Activated T-cell treated with anti-CD3 and anti-CD28 coated beads for 24 hours (primary cell): ENCODE results near the gene C8G.

ENCODE experiments used
- DNase-seq: peaks from one replicate; pipeline ENCODE4 v3.0.0-alpha.2; 2020; ENCODE audit warnings: low read depth

The C8G gene

DNA sequence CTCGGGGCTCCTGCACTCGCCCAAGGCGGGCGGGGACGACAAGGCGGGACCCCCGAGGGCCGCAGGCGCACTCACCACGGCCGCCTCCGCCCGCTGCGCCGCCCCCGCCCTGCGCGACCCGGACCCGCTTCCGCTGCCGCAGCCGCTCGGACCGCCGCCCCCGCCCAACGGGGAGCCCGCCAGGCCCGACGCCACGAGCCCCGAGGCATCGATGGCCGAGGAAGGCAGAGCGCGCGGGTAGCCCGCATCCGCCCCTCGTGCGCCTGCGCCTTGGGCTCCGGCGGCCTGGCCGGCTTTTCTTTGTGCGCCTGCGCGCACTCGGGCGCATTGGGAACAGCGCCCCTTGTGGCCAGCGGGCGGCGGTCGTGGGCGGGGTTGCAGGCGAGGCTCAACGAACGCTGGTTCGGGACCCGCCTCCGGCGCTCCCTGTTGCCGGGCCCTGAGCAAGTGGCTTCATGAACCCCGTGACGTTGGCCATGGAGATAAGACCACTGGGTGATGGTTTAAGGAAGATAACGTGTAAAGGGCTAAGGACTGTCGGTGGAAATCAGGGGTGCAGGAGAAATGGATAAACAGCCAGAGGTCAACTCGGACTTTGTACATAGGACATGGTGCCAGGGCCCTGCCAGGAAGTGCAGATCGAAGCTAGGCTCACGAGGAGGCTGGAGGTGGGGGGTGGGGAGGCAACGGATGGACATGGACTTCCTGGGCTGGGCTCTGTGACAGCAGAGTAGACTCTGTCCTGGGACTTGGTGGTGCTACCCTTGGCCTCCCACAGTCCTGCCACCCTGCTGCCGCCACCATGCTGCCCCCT, at the start of gene C8G, which contains the start of gene FBXW5:
Gene C8G, plus strand, starts transcription at position 725 of the 814 bp plus-strand sequence. Its CDS starts 78 bp downstream, at position 803.
Gene FBXW5, minus strand, starts transcription at position 220 of the 814 bp plus-strand sequence. CDS start 655 bp downstream, outside the sequence.
- DNase-seq = peak; percentile 93

- no peak for DNase-seq
These were observed 49.0 kb upstream of the C8G start for GRCh38 chr9:136896027-136896426.

GRCh38 chr9:136898483-136899100, 46.5 kb upstream of the C8G start:
- DNase-seq = no peak

GRCh38 chr9:136899196-136899595, 45.8 kb upstream of the C8G start:
- DNase-seq = no peak

DNA sequence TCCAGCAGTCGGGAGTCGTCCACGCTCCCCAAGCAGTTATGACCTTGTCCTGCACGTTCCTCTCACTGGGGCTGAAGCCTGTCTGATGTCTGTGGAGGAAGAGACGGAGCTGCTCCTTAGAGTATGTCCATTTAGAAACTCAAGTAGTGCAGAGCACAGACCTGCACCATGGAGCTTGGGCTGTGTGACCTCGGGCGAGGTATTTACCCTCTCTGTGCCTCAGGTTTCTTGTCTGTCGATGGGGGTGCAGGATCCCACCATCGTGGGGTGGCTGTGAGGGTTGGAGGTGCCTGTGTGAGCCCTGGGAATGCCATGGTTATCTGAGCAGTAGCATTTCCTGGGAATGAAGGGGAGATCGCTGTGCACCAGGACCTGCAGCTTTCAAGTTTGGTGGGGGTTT, 44.5 kb upstream of the C8G start:
- DNase-seq = no peak

DNA sequence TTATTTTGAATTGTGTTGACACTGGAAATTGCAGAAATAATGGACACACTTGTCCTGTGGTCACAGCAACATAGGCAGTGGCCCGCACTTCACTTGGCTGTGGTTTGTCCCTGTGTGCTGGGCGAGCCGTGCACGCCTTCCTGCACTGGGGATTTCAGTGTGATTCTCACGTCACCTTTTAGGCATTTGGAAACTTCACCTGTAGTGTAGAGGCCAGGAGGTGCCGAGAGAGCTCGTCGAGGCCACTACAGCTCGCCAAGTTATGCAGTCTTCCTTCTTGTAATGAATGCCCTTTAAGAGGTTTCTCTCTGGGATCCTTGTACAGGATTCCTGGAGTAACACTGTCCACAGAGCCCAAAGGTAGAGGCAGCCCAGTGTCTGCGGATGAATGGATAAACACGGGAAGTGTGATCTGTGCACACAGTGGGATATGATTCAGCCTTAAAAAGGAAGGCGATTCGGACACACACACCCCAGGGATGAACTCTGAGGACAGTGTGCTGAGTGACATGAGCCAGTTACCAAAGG, 44.0 kb upstream of the C8G start:
- no peak for DNase-seq

GRCh38 chr9:136901516-136902258, 43.4 kb upstream of the C8G start:
- peak; percentile 72 for DNase-seq

DNA sequence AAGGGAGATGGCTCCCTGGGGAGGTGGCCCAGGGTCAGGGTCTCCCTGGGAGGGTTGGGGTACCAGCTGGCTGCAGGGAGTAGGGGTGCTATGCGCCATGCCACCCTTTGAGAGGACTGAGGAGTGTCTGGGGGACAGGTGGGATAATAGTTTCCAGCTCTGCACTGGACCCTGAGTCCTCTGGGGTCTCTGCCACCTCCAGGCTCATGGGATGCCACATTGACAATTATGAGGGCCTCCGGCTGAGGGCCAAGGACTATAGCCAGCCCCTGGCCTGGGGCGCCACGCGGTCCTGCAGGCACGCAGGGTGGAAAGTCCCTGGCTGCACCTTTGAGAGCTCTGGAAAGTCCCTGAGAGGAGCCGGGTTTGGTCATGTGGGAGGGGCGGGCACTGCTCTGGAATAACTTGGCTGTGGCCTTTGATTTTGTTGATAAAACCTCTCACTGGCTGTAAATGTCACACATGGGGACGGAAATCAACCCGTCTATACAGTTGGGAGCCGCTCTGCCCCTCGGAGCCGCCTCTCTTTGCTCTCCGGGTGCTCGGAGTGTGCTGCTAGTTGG, 42.7 kb upstream of the C8G start:
- peak; percentile 84 for DNase-seq

GRCh38 chr9:136903041-136903554, 41.9 kb upstream of the C8G start:
- DNase-seq = no peak

GRCh38 chr9:136906266-136906665, 38.8 kb upstream of the C8G start:
- DNase-seq = no peak

DNA sequence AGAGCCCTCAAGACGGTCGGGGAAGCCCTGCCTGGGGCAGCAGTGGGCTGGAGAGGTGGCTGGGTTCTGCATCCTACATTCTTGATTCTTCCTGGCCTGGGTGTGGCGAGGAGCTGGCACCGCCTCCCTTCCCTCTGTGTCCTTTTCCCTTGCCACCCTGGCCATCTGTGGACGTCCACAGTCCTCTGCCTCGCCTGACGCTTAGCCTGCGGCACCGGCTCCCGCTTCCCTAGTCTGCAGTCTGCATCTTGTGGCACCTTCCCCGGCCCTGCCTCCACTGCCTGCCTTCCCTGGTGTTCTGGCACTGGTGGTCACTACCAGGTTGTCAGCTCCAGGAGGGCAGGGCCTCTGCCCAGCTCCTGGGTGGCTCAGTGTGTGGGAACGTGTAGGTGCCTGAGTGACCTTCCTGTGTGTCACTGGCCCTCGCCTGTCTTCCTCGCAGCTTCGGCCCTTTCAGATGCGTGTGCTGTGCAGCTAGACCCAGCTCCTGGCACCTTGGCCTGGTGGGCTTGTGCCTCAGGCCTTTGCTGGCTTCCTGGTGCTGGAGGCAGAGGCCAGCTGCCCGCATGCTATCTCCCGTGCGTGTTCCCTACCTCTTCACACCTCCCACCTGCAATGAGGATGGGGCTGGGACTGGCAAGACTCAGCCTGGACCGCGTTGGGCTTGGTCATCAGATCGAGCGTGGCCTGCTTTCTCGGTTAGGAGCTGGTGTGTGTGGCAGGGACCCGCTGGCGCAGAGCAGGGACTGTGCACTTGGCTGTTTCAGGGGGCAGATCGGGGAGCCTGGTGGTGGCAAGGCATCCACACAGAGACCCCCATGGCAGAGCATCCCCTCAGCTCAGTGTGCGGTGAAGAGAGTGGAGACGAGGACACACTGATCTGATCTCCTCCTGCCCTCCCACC, 37.8 kb upstream of the C8G start:
- no peak for DNase-seq

DNA sequence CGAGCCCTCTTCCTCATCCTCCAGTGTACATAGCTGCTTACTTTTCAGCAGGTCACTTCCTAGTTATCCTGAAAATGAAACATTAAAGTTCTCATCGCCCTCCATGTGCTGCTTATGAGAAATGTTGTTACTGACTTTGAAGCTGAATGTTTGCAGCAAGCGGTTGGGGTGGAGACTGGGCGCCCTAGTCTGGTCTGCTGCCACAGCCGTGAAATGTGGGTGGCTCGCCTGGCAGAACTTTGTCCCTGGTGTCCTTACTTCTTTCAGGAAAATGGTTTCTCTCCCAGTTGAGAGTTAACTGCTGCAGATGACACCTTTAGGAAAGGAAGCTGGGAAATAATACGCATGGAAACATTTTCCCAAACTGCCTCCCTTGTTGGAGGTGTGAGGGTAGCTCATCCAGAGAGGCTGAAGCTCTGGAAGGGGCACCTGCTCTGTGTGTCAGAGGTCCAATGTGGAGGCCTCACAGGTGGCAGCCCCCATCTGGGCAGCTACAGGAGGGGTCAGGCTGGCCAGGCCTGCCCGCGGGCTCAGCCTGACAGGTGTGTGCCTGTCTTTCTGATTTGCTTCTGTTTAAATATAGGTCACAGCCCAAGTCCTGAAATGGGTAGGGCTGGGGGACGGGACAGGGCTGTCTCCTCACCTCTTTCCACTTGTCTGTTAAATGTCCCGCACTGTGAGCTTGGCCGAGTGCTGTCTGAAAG, 34.7 kb upstream of the C8G start:
- no peak for DNase-seq

- no peak for DNase-seq
These were observed 34.2 kb upstream of the C8G start for GRCh38 chr9:136910901-136911245.

DNA sequence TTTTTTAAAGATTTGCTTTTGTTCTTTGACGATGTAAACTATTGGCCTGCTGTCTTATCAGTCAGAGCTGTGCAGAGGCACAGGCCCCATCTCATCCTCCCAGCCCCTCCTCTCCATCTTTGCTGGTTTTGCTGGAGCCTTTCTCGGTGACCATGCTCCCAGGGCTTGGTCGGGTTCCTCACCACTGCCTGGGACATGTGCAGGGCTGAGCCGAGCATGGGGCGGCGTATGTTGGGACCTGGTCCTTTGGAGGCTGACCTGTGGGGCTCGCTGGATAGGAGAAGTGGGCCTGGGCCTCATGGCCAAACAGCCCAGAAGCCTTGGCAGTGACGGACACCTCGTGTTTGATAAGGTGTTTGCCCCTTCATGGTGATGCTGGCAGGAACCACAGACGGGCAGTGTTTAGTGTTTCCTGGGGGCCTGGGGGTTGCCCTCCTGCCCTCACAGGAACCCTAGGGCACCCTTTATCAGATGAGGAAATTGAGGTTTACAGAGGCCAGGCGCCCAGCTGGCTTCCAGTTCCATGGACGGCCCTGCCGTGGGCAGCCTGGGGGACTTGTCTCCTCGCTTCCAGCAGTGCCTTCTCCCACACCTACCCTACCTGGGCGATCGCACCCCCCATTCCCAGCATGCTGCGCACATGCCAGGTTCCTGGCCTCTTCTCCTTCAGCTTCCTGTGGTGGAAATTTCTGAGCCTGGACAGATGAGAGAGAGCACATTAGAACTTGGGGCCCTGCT, 31.2 kb upstream of the C8G start:
- no peak for DNase-seq

DNA sequence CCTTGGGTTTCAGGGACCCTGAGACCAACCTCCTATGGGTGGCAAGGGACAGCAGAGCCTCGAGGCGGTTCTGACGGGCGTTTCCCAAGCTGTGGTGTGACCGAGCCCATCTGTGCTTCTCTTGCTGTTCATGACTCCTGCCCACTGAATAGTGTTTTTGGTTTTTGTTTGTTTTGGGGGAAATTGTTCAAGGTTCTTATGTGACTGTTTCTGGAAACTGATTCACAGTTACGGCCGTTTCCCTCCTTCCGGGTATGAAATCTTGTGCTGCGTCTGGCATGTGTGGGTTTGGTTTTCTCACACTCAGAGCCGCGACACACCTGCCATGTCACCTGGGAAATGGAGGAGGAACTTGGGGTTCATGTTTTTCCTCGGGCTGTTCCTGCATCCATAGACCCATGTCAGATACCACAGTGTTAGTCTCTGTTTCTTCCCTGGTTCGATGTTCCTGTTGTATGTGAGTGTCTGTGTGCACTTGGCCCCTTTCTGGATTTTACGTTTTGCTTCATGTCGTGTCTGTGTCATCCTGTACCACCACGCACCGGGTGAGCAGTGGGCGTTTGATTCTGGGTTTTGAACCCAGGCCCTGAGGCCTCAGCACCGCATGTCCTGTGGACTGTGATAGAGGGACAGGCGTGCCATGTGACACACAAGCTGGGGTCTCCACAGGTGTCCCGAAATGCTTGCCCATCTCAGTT, 29.3 kb upstream of the C8G start:
- DNase-seq = no peak

DNA sequence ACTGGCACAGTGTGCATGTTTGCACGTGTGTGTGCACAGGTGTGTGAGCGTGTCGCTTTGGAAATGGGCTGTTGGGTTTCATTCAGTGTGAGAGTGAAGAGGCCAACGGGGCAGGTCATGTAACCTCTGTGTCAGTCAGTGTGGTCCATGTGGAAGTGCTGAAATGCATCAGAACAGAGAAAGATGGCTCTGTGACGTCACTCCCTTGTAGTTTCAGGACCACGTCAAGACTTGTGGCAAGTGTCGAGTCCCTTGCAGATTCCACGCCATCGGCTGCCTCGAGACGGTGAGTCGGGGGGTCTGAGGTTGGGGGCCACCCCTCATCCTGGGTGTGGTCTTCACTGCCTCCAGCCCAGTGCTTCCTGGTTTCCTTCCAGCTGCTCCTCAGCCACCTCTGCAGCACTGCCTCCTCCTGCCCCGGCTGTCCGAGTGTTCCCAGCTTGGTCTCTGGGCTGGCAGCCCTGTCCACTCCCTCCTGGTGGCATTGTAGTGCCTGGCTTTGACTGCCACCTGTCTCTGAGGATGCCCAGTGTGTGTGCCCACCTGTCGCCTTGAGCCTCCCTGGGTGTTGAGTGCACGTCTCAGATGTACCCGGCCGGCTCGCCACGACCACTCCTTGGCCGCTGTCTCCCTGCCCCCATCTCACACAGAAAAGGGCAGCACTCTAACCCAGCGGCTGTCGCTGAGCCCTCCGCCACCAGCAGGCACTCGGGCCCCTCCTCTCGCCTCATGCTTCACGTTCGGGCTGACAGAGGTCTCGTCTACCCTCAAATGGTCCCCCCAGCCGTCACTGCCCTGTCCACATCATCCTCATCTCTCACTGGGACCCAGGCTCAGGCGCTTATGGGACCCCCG, 28.5 kb upstream of the C8G start:
- no peak for DNase-seq

GRCh38 chr9:136917902-136918301, 27.1 kb upstream of the C8G start:
- DNase-seq = no peak

- no peak for DNase-seq
These were observed 25.0 kb upstream of the C8G start for GRCh38 chr9:136920069-136920468.
